DOHH2 (cell line): ENCODE data around the gene ZNF184.

Experiments
- H3F3A ChIP-seq: fragments of 200-600 bp; sonication (generic), shearing (Covaris generic); 2 replicates; pipeline ENCODE4 v1.6.0; 2016; ENCODE audit warnings: antibody characterized with exemption, mild to moderate bottlenecking; ENCODE audit not compliant: control insufficient read depth, insufficient read depth
- H3K27ac ChIP-seq: fragments of 200-600 bp; sonication (generic); 2 replicates; pipeline ENCODE4 v1.5.1; 2014; ENCODE audit warnings: low read depth, mild to moderate bottlenecking, low read length, moderate library complexity
- H3K27me3 ChIP-seq: fragments of 200-600 bp; sonication (generic); 2 replicates; pipeline ENCODE4 v1.6.1; 2014; ENCODE audit warnings: mild to moderate bottlenecking, low read length, mixed read lengths; ENCODE audit not compliant: control insufficient read depth
- H3K36me3 ChIP-seq: fragments of 200-600 bp; sonication (generic); 2 replicates; pipeline ENCODE4 v1.6.1; 2014; ENCODE audit warnings: mild to moderate bottlenecking, low read length, moderate library complexity, mixed read lengths; ENCODE audit not compliant: control insufficient read depth
- H3K4me1 ChIP-seq: fragments of 200-600 bp; sonication (generic); 2 replicates; pipeline ENCODE4 v1.6.1; 2014; ENCODE audit warnings: mild to moderate bottlenecking, low read length, mixed read lengths; ENCODE audit not compliant: control insufficient read depth
- H3K4me2 ChIP-seq: fragments of 200-600 bp; sonication (generic); 2 replicates; pipeline ENCODE4 v1.6.0; 2014; ENCODE audit warnings: mild to moderate bottlenecking, low read length, moderate library complexity
- H3K4me3 ChIP-seq: fragments of 200-600 bp; sonication (generic); 2 replicates; pipeline ENCODE4 v1.5.1; 2014; ENCODE audit warnings: mild to moderate bottlenecking, low read length, mixed read lengths
- H3K79me2 ChIP-seq: fragments of 200-600 bp; sonication (generic); 2 replicates; pipeline ENCODE4 v1.6.1; 2014; ENCODE audit warnings: mild to moderate bottlenecking, low read length, mixed read lengths; ENCODE audit not compliant: control insufficient read depth
- H3K9me2 ChIP-seq: fragments of 200-600 bp; sonication (generic); replicated peaks from 2 replicates; pipeline ENCODE4 v1.6.1; 2014; ENCODE audit warnings: mild to moderate bottlenecking, low read length, mixed read lengths; ENCODE audit not compliant: control insufficient read depth
- H3K9me3 ChIP-seq: fragments of 200-600 bp; sonication (generic); 2 replicates; pipeline ENCODE4 v1.6.1; 2014; ENCODE audit warnings: antibody characterized with exemption, low read length, mixed read lengths; ENCODE audit not compliant: control insufficient read depth, insufficient read depth
- H4K20me1 ChIP-seq: fragments of 200-600 bp; sonication (generic); 2 replicates; pipeline ENCODE4 v1.6.0; 2014; ENCODE audit warnings: low read depth, mild to moderate bottlenecking, antibody characterized with exemption, low read length, moderate library complexity; ENCODE audit not compliant: control insufficient read depth, insufficient read depth
- EZH2phosphoT487 ChIP-seq: fragments of 200-600 bp; sonication (generic); IDR thresholded peaks from 2 replicates; pipeline ENCODE4 v1.6.1; 2017; ENCODE audit warnings: borderline replicate concordance, mild to moderate bottlenecking, antibody characterized with exemption, low read length, moderate library complexity, mixed read lengths
- TF ChIP-seq, protein P1 (sequence below): fragments of 200-600 bp; sonication (generic); IDR thresholded peaks from one replicate; pipeline ENCODE4 v1.5.1; 2014; ENCODE audit warnings: antibody characterized with exemption, mild to moderate bottlenecking, low read depth, low read length; ENCODE audit not compliant: poor library complexity, severe bottlenecking

The ZNF184 gene

DNA sequence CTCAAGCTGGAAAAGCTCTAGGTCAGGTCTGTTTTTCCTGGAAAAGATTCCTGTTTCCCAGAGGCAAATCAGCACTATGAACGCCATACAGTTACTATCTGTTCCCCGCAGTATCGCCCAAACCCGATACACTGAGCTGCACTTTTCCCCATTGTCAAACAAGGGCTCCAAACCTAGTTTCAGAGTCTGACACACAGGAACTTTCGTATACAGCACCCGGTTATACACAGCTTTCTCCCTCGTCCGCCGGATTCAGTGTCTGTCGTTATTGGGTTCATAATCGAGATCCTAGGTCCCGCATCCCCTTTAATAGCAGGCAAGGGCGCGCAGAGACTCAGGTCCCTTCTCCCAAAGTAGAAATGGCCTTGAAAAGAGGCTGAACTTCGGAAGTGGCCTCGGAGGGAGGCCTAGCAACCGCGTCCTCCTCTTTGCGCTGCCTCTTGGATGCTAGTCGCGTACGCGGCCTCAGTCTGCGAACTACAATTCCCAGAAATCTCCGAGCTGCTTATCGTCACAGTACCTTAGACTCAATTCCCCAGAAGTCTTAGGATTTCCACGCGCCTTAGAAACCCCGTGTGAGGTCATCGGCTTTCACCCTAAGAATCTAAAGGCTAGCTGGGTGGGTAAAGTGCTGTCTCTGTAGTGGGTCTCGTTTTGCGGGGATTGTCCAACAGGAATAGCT lies 50.1 kb downstream of the ZNF184 start:
- Histone ChIP-seq H3K4me3 (no peak overlapping the region), H3F3A (no peaks in the 10 kb centered on the region), H4K20me1 (no peaks in the 10 kb centered on the region), H3K36me3 (no peaks in the 10 kb centered on the region), H3K27me3 (no peaks in the 10 kb centered on the region), H3K4me1 (no peaks in the 10 kb centered on the region), H3K79me2 (no peaks in the 10 kb centered on the region), H3K27ac (no peak overlapping the region), H3K9me2 (no peaks in the 10 kb centered on the region), H3K4me2 (no peak overlapping the region), H3K9me3 (peaks cover 5% of the 10 kb centered on the region; the same call in 1 of the 2 replicates)
- TF ChIP-seq, protein P1, sequence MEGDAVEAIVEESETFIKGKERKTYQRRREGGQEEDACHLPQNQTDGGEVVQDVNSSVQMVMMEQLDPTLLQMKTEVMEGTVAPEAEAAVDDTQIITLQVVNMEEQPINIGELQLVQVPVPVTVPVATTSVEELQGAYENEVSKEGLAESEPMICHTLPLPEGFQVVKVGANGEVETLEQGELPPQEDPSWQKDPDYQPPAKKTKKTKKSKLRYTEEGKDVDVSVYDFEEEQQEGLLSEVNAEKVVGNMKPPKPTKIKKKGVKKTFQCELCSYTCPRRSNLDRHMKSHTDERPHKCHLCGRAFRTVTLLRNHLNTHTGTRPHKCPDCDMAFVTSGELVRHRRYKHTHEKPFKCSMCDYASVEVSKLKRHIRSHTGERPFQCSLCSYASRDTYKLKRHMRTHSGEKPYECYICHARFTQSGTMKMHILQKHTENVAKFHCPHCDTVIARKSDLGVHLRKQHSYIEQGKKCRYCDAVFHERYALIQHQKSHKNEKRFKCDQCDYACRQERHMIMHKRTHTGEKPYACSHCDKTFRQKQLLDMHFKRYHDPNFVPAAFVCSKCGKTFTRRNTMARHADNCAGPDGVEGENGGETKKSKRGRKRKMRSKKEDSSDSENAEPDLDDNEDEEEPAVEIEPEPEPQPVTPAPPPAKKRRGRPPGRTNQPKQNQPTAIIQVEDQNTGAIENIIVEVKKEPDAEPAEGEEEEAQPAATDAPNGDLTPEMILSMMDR: no peak
- TF ChIP-seq EZH2phosphoT487: no peak

DNA sequence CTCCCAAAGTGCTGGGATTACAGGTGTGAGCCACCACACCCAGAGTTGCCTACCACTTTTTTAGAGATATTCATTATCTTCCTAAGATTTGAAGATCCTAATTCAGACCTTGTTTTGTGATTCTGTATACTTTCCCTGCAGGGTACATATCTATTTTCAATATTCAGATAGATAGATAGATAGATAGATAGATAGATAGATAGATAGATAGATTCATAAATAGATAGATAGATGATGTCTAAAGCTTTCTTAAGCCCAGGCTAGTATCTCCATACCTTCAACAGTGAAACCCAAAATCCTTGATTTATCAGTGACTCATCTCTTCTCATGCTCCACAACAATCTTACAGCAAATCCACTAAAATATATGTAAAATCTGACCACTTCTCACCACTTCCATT lies 53.5 kb downstream of the ZNF184 start:
- Histone ChIP-seq H3K4me2 (no peak overlapping the region), H3K27me3 (no peaks in the 10 kb centered on the region), H3F3A (no peaks in the 10 kb centered on the region), H3K4me3 (no peak overlapping the region), H3K36me3 (no peaks in the 10 kb centered on the region), H3K79me2 (no peaks in the 10 kb centered on the region), H3K27ac (no peak overlapping the region), H3K4me1 (no peaks in the 10 kb centered on the region), H4K20me1 (no peaks in the 10 kb centered on the region), H3K9me2 (no peaks in the 10 kb centered on the region), H3K9me3 (peaks cover 8% of the 10 kb centered on the region; the same call in 1 of the 2 replicates)
- TF ChIP-seq, protein P1: no peak
- no peak for TF ChIP-seq EZH2phosphoT487

DNA sequence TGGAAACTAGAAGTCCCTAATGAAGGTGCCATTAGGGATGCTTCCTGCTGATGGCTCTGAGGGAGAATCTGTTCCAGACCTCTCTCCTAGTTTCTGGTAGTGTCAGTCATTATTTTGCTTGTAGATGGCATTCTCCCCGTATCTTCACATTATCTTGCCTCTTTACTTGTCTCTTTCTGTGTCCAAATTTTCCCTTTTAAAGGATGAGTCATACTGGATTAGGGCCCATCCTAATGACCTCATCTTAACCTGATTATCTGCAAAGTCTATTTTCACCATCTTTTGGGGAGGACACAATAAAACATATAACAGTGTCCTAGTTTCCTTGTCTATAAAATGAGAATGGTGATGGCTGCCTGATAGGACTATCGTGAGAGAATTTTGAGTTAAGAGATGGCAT lies 57.0 kb downstream of the ZNF184 start:
- Histone ChIP-seq H3K4me3 (no peak overlapping the region), H3K36me3 (no peaks in the 10 kb centered on the region)

More for the DNA sequence above, 57.0 kb downstream of the ZNF184 start:
- no peaks in the 10 kb centered on the region for H3K4me1 ChIP-seq
- no peak overlapping the region for H3K27ac ChIP-seq
- no peaks in the 10 kb centered on the region for H3K27me3 ChIP-seq
- no peaks in the 10 kb centered on the region for H3F3A ChIP-seq
- TF ChIP-seq EZH2phosphoT487: no peak
- TF ChIP-seq, protein P1: no peak
- no peak overlapping the region for H3K4me2 ChIP-seq
- H3K79me2 ChIP-seq: no peaks in the 10 kb centered on the region
- H4K20me1 ChIP-seq: no peaks in the 10 kb centered on the region
- H3K9me2 ChIP-seq: no peaks in the 10 kb centered on the region
- 0 out of 2 replicates have a peak, but pooled peaks cover 3% of the 10 kb centered on the region for H3K9me3 ChIP-seq
